ENCODE data around the gene ZDHHC8.

- TF ChIP-seq, protein P1, sequence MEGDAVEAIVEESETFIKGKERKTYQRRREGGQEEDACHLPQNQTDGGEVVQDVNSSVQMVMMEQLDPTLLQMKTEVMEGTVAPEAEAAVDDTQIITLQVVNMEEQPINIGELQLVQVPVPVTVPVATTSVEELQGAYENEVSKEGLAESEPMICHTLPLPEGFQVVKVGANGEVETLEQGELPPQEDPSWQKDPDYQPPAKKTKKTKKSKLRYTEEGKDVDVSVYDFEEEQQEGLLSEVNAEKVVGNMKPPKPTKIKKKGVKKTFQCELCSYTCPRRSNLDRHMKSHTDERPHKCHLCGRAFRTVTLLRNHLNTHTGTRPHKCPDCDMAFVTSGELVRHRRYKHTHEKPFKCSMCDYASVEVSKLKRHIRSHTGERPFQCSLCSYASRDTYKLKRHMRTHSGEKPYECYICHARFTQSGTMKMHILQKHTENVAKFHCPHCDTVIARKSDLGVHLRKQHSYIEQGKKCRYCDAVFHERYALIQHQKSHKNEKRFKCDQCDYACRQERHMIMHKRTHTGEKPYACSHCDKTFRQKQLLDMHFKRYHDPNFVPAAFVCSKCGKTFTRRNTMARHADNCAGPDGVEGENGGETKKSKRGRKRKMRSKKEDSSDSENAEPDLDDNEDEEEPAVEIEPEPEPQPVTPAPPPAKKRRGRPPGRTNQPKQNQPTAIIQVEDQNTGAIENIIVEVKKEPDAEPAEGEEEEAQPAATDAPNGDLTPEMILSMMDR (IDR thresholded peaks at IDR 0.05; ENCODE audit: poor library complexity), result no peak
- TF ChIP-seq EZH2 (IDR thresholded peaks at IDR 0.05; ENCODE audit: borderline replicate concordance), result no peak
These were observed 39.9 kb downstream of the ZDHHC8 start for GRCh38 chr22:20171288-20172140.

All from hepatocyte (in vitro differentiated cells).